ENCODE data around the gene MN1. TPM values are rescaled to one million over a fixed set of nuclear protein-coding genes. Genes with fewer than 3 reads are reported as not detected.

Gene MN1
- total and polyA plus RNA-seq, 2 donors (not counting 1 experiment from before 2014, with no cell fraction given): 0.02 to 0.12 TPM

- Mint-ChIP-seq H3K4me1 (no peaks in the 10 kb centered on the region), H3K4me3 (no peak overlapping the region), H3K27ac (no peak overlapping the region), H3K9me3 (ENCODE audit: insufficient read depth) (no peaks in the 10 kb centered on the region), H3K27me3 (peaks cover 15% of the 10 kb centered on the region)
- intact Hi-C loops (cut with micrococcal nuclease): no loop called here
- Histone ChIP-seq H3K79me2 (ENCODE audit: control insufficient read depth, insufficient read depth, low read length) (no peaks in the 10 kb centered on the region), H3K36me3 (replicated peaks in 1 of 2; ENCODE audit: control extremely low read depth in 1 of 2, control insufficient read depth in 1 of 2, extremely low read depth in 1 of 2, insufficient read depth in 2 of 2, low read length in 1 of 2) (no peaks in the 10 kb centered on the region), H3K4me3 (ENCODE audit: control extremely low read depth in 1 of 5, extremely low read depth in 1 of 5, insufficient read depth in 1 of 5, low read depth in 2 of 5, low read length in 4 of 5) (no peak overlapping the region), H3K4me2 (replicated peaks; ENCODE audit: low read depth, low read length, poor library complexity, severe bottlenecking) (no peak overlapping the region), H3K9me3 (ENCODE audit: control extremely low read depth in 1 of 3, control insufficient read depth in 2 of 3, insufficient read depth in 1 of 3, low read length in 2 of 3) (peaks cover 0 to 12% (median 0%) of the 10 kb centered on the region in 3 donors), H3K27me3 (replicated peaks in 1 of 4; ENCODE audit: control extremely low read depth in 1 of 4, control insufficient read depth in 3 of 4, insufficient read depth in 4 of 4, low read length in 3 of 4) (peaks cover 0 to 4% (median 0%) of the 10 kb centered on the region in 4 experiments), H3K9ac (ENCODE audit: low read length) (no peak overlapping the region), H3K27ac (ENCODE audit: low read length in 2 of 2) (no peak overlapping the region), H4K20me1 (ENCODE audit: control insufficient read depth, insufficient read depth, low read length, poor library complexity, severe bottlenecking) (no peaks in the 10 kb centered on the region), H3K4me1 (ENCODE audit: control insufficient read depth in 2 of 2, insufficient read depth in 2 of 2, low read length in 2 of 2) (no peaks in the 10 kb centered on the region), H2AFZ (ENCODE audit: insufficient read depth, low read depth, low read length, poor library complexity, severe bottlenecking) (no peak overlapping the region)
- TF ChIP-seq CTCF (IDR thresholded peaks at IDR 0.05) (no peak), EZH2 (IDR thresholded peaks at IDR 0.05; ENCODE audit: borderline replicate concordance, insufficient read depth, low read depth, low read length, poor library complexity, severe bottlenecking) (no peak)
- CTCF ChIA-PET: no interaction called here
- DNase-seq (no peak), ATAC-seq (ENCODE audit: low read depth) (no peak)
- WGBS (ENCODE audit: insufficient coverage): 62% methylated on average over 6 of the region's 8 CpGs
- POLR2A ChIA-PET: no interaction called here
Observed at GRCh38 chr22:27719535-27720227, 81.9 kb downstream of the MN1 start.

GRCh38 chr22:27719036-27719347 lies 82.6 kb downstream of the MN1 start:
- ATAC-seq (ENCODE audit: low read depth) (no peak), DNase-seq (no peak)
- Histone ChIP-seq H3K9me3 (ENCODE audit: control extremely low read depth in 1 of 3, control insufficient read depth in 2 of 3, insufficient read depth in 1 of 3, low read length in 2 of 3) (peaks cover 0 to 12% (median 0%) of the 10 kb centered on the region in 3 donors), H3K27ac (ENCODE audit: low read length in 2 of 2) (no peak overlapping the region), H3K4me1 (ENCODE audit: control insufficient read depth in 2 of 2, insufficient read depth in 2 of 2, low read length in 2 of 2) (no peaks in the 10 kb centered on the region), H3K4me3 (ENCODE audit: control extremely low read depth in 1 of 5, extremely low read depth in 1 of 5, insufficient read depth in 1 of 5, low read depth in 2 of 5, low read length in 4 of 5) (no peak overlapping the region), H3K4me2 (replicated peaks; ENCODE audit: low read depth, low read length, poor library complexity, severe bottlenecking) (no peak overlapping the region), H4K20me1 (ENCODE audit: control insufficient read depth, insufficient read depth, low read length, poor library complexity, severe bottlenecking) (no peaks in the 10 kb centered on the region), H3K27me3 (replicated peaks in 1 of 4; ENCODE audit: control extremely low read depth in 1 of 4, control insufficient read depth in 3 of 4, insufficient read depth in 4 of 4, low read length in 3 of 4) (peaks cover 0 to 4% (median 0%) of the 10 kb centered on the region in 4 experiments), H2AFZ (ENCODE audit: insufficient read depth, low read depth, low read length, poor library complexity, severe bottlenecking) (no peak overlapping the region), H3K36me3 (replicated peaks in 1 of 2; ENCODE audit: control extremely low read depth in 1 of 2, control insufficient read depth in 1 of 2, extremely low read depth in 1 of 2, insufficient read depth in 2 of 2, low read length in 1 of 2) (no peaks in the 10 kb centered on the region), H3K79me2 (ENCODE audit: control insufficient read depth, insufficient read depth, low read length) (no peaks in the 10 kb centered on the region), H3K9ac (ENCODE audit: low read length) (no peak overlapping the region)
- Mint-ChIP-seq H3K9me3 (ENCODE audit: insufficient read depth) (no peaks in the 10 kb centered on the region), H3K27ac (no peak overlapping the region), H3K27me3 (peaks cover 17% of the 10 kb centered on the region), H3K4me1 (no peaks in the 10 kb centered on the region), H3K4me3 (no peak overlapping the region)
- TF ChIP-seq CTCF (IDR thresholded peaks at IDR 0.05) (no peak), EZH2 (IDR thresholded peaks at IDR 0.05; ENCODE audit: borderline replicate concordance, insufficient read depth, low read depth, low read length, poor library complexity, severe bottlenecking) (no peak)
- POLR2A ChIA-PET: no interaction called here
- intact Hi-C loops (cut with micrococcal nuclease): no loop called here
- CTCF ChIA-PET: no interaction called here
- 83% methylated on average over 1 of the region's 3 CpGs for WGBS (ENCODE audit: insufficient coverage)
